ENCODE measurements around the gene SHISA7. TPM values are rescaled to one million over a fixed set of nuclear protein-coding genes. Genes with fewer than 3 reads are reported as not detected.
"Not testable (repeated sequence)": the region's sequence is repeated elsewhere in the genome, so short reads cannot be mapped to it uniquely, and the experiment has no call there.

SHISA7 gene
- total RNA-seq, 2 donors from 2014 or later = not detected

- peaks cover 31% of the 10 kb centered on the region for H3K36me3 ChIP-seq
- H3K27ac ChIP-seq = peak overlapping the region; percentile 97
- H3K27me3 ChIP-seq = no peaks in the 10 kb centered on the region
- DNase-seq (ENCODE audit: low spot score) = no peak
- peaks cover 0 to 20% of the 10 kb centered on the region in 2 donors for H3K4me1 ChIP-seq
- no peaks in the 10 kb centered on the region for H3K9me3 ChIP-seq
- no peak for TF ChIP-seq CTCF (IDR thresholded peaks at IDR 0.05)
- H3K4me3 ChIP-seq = peak overlapping the region; percentile 63 to 84
Measured at GRCh38 chr19:55406826-55407549, 36.1 kb downstream of the SHISA7 start.

- H3K9me3 ChIP-seq = no peaks in the 10 kb centered on the region
- H3K27ac ChIP-seq = no peak overlapping the region
- DNase-seq (ENCODE audit: low spot score) = no peak
Measured at GRCh38 chr19:55406091-55406825, 36.8 kb downstream of the SHISA7 start.

GRCh38 chr19:55405638-55406037, 37.5 kb downstream of the SHISA7 start:
- Histone ChIP-seq H3K4me1 (peaks cover 0 to 20% of the 10 kb centered on the region in 2 donors), H3K9me3 (no peaks in the 10 kb centered on the region), H3K27ac (no peak overlapping the region), H3K27me3 (no peaks in the 10 kb centered on the region), H3K36me3 (peaks cover 44% of the 10 kb centered on the region), H3K4me3 (no peak overlapping the region)
- TF ChIP-seq CTCF (IDR thresholded peaks at IDR 0.05) = no peak
- DNase-seq (ENCODE audit: low spot score) = no peak

More at GRCh38 chr19:55406091-55406825, 36.8 kb downstream of the SHISA7 start:
- Histone ChIP-seq H3K27me3 (no peaks in the 10 kb centered on the region), H3K36me3 (peaks cover 38% of the 10 kb centered on the region), H3K4me3 (peak overlapping the region in 1 of 2 donors; percentile 84), H3K4me1 (peaks cover 0 to 20% of the 10 kb centered on the region in 2 donors)
- TF ChIP-seq CTCF (IDR thresholded peaks at IDR 0.05) = no peak

- Histone ChIP-seq H3K4me3 (no peak overlapping the region), H3K27ac (no peak overlapping the region), H3K27me3 (no peaks in the 10 kb centered on the region), H3K36me3 (peaks cover 54% of the 10 kb centered on the region), H3K9me3 (no peaks in the 10 kb centered on the region), H3K4me1 (peaks cover 0 to 15% of the 10 kb centered on the region in 2 donors)
- no peak for DNase-seq (ENCODE audit: low spot score)
- TF ChIP-seq CTCF (IDR thresholded peaks at IDR 0.05) = no peak
Measured at GRCh38 chr19:55402509-55402908, 40.6 kb downstream of the SHISA7 start.

GRCh38 chr19:55401390-55401789, 41.7 kb downstream of the SHISA7 start:
- not testable (repeated sequence) for H3K4me1 ChIP-seq; H3K27me3 ChIP-seq; DNase-seq (ENCODE audit: low spot score); H3K4me3 ChIP-seq; H3K27ac ChIP-seq; H3K9me3 ChIP-seq
- H3K36me3 ChIP-seq = peaks cover 54% of the 10 kb centered on the region

GRCh38 chr19:55400281-55401087, 42.6 kb downstream of the SHISA7 start:
- TF ChIP-seq CTCF (IDR thresholded peaks at IDR 0.05) = no peak

More at GRCh38 chr19:55400281-55401087, 42.6 kb downstream of the SHISA7 start:
- no peaks in the 10 kb centered on the region for H3K27me3 ChIP-seq
- H3K4me3 ChIP-seq = no peak overlapping the region
- no peaks in the 10 kb centered on the region for H3K4me1 ChIP-seq
- H3K27ac ChIP-seq = no peak overlapping the region
- DNase-seq (ENCODE audit: low spot score) = no peak
- H3K9me3 ChIP-seq = no peaks in the 10 kb centered on the region
- peaks cover 47% of the 10 kb centered on the region for H3K36me3 ChIP-seq

Data from right atrium auricular region (tissue), 2 donors.